ENCODE data around the gene TGFBR2. TPM values are rescaled to one million over a fixed set of nuclear protein-coding genes. Genes with fewer than 3 reads are reported as not detected.

TGFBR2 gene
- total and polyA plus RNA-seq, 2 of the 13 experiments (the other 11 are each of a cell fraction or from before 2014, with no cell fraction given): 82.2 to 187 TPM

DNA sequence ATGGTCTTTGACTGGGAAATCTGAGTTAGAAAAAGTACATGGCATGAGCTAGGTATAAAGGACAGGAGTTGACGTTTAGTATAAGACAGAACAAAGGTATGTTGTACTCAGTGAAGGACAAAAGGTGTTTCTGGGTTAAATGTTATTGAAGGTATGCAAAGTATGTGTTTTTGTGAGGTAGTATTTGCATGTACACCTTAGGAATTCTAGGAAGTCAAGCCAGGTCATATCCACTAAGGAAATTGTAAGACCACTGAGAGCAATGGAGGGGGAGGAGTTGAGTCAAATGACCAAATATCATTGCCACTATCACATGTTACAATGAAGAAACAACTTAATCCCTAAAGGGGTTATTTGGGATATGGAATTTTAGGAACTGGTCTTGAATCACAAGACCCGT lies 24.4 kb upstream of the TGFBR2 start (continued):
- TF ChIP-seq ZNF720 (CRISPR knock-in tag; IDR thresholded peaks at IDR 0.05) (no peak), MEIS2 (CRISPR knock-in tag; IDR thresholded peaks at IDR 0.05) (no peak), REPIN1 (CRISPR knock-in tag; IDR thresholded peaks at IDR 0.05; ENCODE audit: borderline replicate concordance, low read depth) (no peak), ISL2 (CRISPR knock-in tag; IDR thresholded peaks at IDR 0.05) (no peak), ZNF782 (CRISPR knock-in tag; IDR thresholded peaks at IDR 0.05; ENCODE audit: borderline replicate concordance) (no peak), CEBPG (CRISPR knock-in tag; IDR thresholded peaks at IDR 0.05) (no peak), KLF13 (CRISPR knock-in tag; IDR thresholded peaks at IDR 0.05) (no peak), MBD4 (IDR thresholded peaks at IDR 0.05; ENCODE audit: borderline replicate concordance, low read length) (no peak), SMYD3 (CRISPR knock-in tag; IDR thresholded peaks at IDR 0.05) (no peak), NFIB (CRISPR knock-in tag; IDR thresholded peaks at IDR 0.05; ENCODE audit: borderline replicate concordance) (no peak), SRSF4 (IDR thresholded peaks at IDR 0.05; ENCODE audit: low read depth, low read length, poor library complexity, severe bottlenecking) (no peak), ZNF772 (CRISPR knock-in tag; IDR thresholded peaks at IDR 0.05) (no peak), ZNF670 (CRISPR knock-in tag; IDR thresholded peaks at IDR 0.05; ENCODE audit: borderline replicate concordance) (no peak)
- TF ChIP-seq, protein P1, sequence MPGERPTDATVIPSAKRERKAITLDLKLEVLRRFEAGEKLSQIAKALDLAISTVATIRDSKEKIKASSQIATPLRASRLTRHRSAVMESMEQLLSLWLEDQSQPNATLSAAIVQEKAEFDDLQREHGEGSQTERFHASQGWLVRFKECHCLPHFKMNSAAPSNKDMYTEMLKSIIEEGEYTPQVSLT (CRISPR knock-in tag; IDR thresholded peaks at IDR 0.05; ENCODE audit: borderline replicate concordance, low read depth): no peak
- TF ChIP-seq, protein P2, sequence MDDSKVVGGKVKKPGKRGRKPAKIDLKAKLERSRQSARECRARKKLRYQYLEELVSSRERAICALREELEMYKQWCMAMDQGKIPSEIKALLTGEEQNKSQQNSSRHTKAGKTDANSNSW (CRISPR knock-in tag; IDR thresholded peaks at IDR 0.05; ENCODE audit: borderline replicate concordance): no peak
- TF ChIP-seq, protein P3, sequence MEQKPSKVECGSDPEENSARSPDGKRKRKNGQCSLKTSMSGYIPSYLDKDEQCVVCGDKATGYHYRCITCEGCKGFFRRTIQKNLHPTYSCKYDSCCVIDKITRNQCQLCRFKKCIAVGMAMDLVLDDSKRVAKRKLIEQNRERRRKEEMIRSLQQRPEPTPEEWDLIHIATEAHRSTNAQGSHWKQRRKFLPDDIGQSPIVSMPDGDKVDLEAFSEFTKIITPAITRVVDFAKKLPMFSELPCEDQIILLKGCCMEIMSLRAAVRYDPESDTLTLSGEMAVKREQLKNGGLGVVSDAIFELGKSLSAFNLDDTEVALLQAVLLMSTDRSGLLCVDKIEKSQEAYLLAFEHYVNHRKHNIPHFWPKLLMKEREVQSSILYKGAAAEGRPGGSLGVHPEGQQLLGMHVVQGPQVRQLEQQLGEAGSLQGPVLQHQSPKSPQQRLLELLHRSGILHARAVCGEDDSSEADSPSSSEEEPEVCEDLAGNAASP (CRISPR knock-in tag; IDR thresholded peaks at IDR 0.05; ENCODE audit: borderline replicate concordance): peak; percentile 83; the same call in 1 of the 2 replicates
- TF ChIP-seq, protein P4, sequence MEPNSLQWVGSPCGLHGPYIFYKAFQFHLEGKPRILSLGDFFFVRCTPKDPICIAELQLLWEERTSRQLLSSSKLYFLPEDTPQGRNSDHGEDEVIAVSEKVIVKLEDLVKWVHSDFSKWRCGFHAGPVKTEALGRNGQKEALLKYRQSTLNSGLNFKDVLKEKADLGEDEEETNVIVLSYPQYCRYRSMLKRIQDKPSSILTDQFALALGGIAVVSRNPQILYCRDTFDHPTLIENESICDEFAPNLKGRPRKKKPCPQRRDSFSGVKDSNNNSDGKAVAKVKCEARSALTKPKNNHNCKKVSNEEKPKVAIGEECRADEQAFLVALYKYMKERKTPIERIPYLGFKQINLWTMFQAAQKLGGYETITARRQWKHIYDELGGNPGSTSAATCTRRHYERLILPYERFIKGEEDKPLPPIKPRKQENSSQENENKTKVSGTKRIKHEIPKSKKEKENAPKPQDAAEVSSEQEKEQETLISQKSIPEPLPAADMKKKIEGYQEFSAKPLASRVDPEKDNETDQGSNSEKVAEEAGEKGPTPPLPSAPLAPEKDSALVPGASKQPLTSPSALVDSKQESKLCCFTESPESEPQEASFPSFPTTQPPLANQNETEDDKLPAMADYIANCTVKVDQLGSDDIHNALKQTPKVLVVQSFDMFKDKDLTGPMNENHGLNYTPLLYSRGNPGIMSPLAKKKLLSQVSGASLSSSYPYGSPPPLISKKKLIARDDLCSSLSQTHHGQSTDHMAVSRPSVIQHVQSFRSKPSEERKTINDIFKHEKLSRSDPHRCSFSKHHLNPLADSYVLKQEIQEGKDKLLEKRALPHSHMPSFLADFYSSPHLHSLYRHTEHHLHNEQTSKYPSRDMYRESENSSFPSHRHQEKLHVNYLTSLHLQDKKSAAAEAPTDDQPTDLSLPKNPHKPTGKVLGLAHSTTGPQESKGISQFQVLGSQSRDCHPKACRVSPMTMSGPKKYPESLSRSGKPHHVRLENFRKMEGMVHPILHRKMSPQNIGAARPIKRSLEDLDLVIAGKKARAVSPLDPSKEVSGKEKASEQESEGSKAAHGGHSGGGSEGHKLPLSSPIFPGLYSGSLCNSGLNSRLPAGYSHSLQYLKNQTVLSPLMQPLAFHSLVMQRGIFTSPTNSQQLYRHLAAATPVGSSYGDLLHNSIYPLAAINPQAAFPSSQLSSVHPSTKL (CRISPR knock-in tag; IDR thresholded peaks at IDR 0.05): 0 out of 2 replicates have a peak, but pooled peaks have one; percentile 21
- TF ChIP-seq, protein P5, sequence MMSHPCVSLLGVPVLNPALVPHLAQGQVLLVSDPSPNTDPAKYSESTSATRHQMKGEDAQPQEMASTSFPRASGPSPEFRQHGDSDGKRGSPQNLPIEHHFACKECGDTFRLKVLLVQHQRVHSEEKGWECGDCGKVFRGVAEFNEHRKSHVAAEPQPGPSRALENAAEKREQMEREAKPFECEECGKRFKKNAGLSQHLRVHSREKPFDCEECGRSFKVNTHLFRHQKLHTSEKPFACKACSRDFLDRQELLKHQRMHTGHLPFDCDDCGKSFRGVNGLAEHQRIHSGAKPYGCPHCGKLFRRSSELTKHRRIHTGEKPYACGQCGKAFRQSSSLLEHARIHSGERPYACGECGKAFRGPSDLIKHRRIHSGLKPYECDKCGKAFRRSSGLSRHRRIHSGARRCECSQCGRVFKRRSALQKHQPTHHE (CRISPR knock-in tag; IDR thresholded peaks at IDR 0.05; ENCODE audit: borderline replicate concordance): no peak

Data from HepG2 (cell line).